Right ventricle myocardium inferior (tissue), 1 donor: Measurements from ENCODE around the gene OR2G2. TPM values are rescaled to one million over a fixed set of nuclear protein-coding genes. Genes with fewer than 3 reads are reported as not detected.
A peak's percentile ranks its signal among the peaks of the same experiment; 100 is the strongest.

Experiments used
- ATAC-seq: fragments of 200-7000 bp; cut with Tn5 transposase; one replicate; pipeline ENCODE4 v1.9.1; 2020; ENCODE audit warnings: mild to moderate bottlenecking, moderate library complexity
- DNase-seq: peaks from one replicate; pipeline ENCODE4 v3.0.0; 2021; ENCODE audit errors: missing footprints
- intact Hi-C: fragments of 100-400 bp; cut with DNase I; formaldehyde crosslinking; loops from one replicate; pipeline ENCODE4 v1.11.0; 2022
- long read RNA-seq: library from polyadenylated mRNA; unstranded; transcript quantifications from one replicate; pipeline ENCODE4 v2.0.0, GENCODE V29; 2021
- total RNA-seq: library from RNA; stranded (reverse); fragmentation: NEBNext Ultra II Directional; extraction: Animal tissue kit (Norgen Biotek cat#: 25700); gene quantifications from one replicate; pipeline ENCODE4 v1.2.1, GENCODE V29; 2021
- donor health status: DM: no; HTN: yes; CAD: no; lungs with severe emphysema.

Gene OR2G2
- total RNA-seq, result not detected
- long read RNA-seq, result 0 reads

DNA sequence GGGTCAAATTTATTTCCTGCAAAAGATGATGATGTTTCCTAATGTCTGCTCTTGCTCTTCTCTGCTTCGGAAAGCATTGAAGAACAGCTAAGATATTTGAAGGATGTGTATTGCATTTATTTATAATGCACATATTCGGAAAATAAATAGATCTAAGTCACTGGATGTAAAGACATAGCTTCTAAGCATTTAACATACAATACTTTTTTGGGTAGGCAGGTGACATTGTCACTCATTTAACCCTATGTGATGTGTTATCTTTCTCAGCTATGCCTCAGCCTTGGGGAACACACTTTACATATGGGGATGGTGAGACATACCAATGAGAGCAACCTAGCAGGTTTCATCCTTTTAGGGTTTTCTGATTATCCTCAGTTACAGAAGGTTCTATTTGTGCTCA is at the start of gene OR2G2:
Gene OR2G2 (plus strand): TSS at position 301 of the 400 bp plus-strand sequence. CDS start 0 bp downstream, at position 301.
- DNase-seq (no peak), ATAC-seq (no peak)
- intact Hi-C loops, result no loop called here

DNA sequence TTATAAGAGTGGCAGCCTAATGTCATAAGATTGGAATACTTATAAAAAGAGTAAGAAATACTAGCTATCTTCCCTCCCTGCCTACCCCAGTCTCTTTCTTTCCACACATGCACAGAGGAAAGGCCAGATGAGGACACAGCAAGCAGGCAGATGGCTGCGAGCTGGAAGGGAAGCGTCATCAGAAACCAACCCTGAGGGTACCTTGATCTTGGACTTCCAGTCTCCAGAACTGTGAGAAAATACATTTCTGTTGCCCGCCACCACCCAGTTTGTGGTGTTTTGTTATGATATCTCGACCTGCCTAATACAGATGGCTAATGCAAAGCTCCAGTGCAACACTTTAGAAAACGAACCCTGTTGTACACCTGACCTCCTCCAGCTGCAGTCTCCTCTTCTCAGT is 49.6 kb upstream of the OR2G2 start:
- DNase-seq, result no peak
- intact Hi-C loops, result no loop called here
- no peak for ATAC-seq

DNA sequence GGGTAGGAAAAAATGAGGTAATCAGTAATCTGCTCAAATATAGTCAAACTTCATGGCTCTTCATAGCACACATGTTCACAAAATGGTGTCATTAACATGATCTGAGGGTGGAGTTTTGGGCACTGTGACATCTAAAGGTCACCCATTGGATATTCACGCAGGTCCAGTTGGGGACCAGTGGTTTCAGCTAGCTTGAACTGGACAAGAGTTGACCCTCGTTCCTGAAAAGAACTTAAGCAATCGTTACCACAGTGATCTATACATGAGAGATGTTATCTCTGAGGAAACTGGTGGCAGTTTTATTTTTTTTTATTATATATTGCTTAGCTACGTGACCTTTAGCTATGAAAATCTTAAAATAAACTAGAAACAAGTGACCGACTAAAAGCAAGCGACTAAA is 48.9 kb upstream of the OR2G2 start:
- intact Hi-C loops, result no loop called here
- no peak for DNase-seq
- no peak for ATAC-seq

DNA sequence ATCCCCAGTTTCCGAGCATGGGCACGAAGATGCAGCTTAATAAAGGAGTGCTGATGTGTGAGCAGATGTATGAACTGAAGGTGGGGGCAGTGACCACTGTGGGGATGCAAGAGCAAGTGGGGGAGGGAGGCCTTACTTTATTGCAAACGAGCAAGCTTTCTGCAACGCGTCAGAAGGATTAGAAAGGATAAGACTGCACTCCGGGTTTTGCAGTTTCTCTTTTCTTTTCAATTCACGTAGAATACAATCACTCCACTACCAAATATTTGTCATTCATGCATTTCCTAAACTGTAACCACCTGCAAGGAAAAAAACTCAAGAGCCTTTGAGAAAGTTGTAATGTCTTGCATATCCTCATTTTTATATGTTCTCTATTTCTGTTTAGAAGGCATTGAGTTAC is 47.6 kb upstream of the OR2G2 start:
- DNase-seq, result no peak
- ATAC-seq, result no peak
- intact Hi-C loops, result no loop called here

GRCh38 chr1:247542811-247543210 is 45.3 kb upstream of the OR2G2 start:
- ATAC-seq, result no peak
- no peak for DNase-seq
- intact Hi-C loops, result no loop called here

- intact Hi-C loops, result no loop called here
- ATAC-seq (no peak), DNase-seq (no peak)
Measured at GRCh38 chr1:247548092-247548491, 40.1 kb upstream of the OR2G2 start.

GRCh38 chr1:247548769-247549182 is 39.4 kb upstream of the OR2G2 start, which contains the start of gene GCSAML:
Gene GCSAML, plus strand, starts transcription at chr1:247549134. Its CDS starts 58 bp downstream, at chr1:247549192.
- DNase-seq (no peak), ATAC-seq (no peak)
- intact Hi-C loops, result no loop called here

DNA sequence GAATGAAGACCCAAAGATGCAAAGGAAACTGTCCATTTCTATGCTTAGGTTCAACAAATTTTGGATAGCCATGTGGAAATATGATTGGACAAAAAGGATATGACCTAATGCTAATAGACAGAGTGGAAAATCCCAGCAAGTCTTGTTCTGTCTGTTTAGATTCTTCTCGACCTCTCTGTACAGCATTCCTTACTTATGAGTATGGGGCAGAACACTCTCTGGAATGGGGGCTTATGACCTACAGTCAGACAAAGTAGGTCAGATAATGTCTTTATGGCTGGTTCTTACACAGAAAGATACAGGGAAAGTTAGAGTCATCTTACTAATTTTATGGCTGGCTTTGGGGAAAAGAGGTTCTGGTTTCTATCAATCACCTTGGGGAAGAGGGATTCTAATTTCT is 36.4 kb upstream of the OR2G2 start:
- DNase-seq, result no peak
- ATAC-seq, result no peak
- intact Hi-C loops, result no loop called here

DNA sequence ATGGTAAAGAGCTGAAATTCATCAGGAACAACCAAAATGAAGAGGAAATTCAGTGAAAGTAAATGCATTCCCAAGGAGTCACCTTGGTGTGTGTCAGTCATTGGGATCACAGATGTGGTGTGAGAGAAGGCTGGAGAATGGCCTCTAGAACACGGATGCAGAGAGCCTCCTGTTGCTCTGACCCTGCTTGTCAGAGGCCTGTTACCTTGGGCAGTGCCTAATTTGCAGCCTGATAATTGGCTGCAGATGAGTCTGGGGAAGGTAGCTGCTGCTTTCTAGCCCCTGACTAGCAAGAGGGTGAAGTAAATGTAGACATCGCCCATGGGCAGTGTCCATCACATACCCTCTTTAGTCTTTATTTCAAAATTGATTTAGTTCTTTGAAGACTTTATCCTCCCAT is 35.9 kb upstream of the OR2G2 start:
- intact Hi-C loops, result no loop called here
- no peak for ATAC-seq
- DNase-seq, result no peak

DNA sequence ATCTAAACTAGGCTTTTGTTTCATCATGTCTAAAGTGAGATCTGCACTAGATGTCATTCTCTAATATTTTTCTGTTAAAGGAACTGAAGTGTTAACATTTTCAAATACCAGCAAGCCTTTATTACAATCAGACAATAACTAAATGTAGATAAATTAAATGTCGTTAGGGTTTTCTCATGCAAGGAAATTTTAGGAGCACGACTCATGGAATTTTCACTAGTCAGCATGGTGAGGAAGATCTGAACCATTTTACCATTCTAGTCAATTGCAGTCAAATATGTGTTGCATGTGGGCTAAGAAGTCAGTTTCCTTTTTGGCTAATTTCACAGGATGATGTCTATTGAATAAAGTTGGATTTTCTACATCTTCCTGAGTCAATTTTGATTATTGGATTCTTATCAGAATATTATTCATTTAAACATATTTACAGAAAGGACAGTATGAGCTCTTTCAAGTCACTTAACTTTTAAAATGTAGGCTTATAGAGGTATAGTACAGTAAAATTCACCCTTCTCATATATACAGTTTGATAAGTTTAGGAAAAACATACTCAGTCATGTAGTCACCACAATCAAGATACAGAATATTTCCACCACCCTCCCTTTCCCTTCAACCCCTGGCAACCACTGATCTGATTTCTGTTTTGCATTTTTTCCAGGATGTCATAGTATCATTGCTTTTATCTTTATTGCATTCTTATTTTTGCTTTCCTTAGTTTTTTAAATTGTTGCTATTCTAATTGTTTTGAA is 30.1 kb upstream of the OR2G2 start:
- DNase-seq, result no peak
- intact Hi-C loops, result no loop called here
- ATAC-seq, result no peak

DNA sequence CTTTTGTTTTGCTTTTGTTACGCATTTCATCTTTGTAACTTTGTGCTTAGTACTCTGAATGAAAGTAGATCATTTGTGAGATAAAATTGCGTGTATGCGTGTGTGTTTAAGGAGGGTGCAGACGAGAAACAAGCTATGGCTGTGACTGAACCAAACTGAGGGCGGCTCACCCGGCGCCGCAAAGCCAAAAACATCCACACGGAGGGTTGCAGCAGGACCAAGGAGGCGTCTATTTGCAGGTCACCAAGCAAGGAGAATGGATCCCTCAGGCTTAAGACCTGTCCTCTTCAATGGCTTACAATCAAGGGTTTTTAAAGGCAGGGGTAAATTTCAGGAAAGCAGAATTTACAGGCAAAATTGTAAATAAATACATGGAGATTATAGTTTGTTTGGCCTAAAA is 26.4 kb upstream of the OR2G2 start:
- intact Hi-C loops, result no loop called here
- ATAC-seq (no peak), DNase-seq (no peak)

DNA sequence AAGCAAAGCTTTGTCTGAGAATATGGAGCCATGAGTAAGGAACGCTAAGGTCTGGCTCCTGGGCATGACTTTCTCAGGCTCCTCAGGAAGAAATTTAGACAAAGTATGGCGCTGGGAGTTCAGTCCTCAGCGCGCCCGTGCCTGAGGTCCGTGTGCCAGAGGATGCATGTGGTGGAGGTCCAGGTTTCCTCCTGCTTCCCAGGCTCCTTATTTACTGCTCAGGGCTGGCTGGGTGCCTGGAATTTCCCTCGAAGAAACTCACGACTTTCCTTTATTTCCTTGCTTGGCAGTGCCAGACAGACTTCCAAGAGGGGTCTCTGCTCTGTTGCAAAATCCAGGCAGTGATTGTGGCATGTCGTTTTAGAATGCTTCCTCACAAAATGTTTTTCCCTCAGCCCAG is 26.0 kb upstream of the OR2G2 start:
- intact Hi-C loops, result no loop called here
- no peak for DNase-seq

DNA sequence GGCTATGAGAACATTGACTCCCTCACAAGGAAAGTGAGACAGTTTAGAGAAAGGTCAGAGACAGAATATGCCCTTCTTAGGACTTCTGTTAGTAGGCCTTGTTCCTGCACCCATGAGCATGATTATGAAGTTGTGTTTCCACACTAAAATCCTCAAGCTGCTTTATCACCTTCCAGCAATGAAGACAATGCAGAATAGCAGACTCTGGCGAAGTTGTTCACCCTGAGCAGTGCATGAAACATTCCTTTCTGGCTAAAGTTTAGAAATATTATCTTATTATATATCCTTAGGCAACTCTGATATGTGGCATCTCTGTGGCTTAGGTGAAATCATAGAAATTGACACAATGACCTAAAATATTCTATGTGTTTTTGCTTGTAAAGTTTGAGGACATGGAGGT is 13.9 kb upstream of the OR2G2 start:
- ATAC-seq (no peak), DNase-seq (no peak)
- intact Hi-C loops, result no loop called here

More for the DNA sequence above, 26.0 kb upstream of the OR2G2 start:
- ATAC-seq, result no peak

- ATAC-seq, result no peak
- intact Hi-C loops, result no loop called here
- no peak for DNase-seq
Measured at GRCh38 chr1:247574664-247575063, 13.5 kb upstream of the OR2G2 start.

DNA sequence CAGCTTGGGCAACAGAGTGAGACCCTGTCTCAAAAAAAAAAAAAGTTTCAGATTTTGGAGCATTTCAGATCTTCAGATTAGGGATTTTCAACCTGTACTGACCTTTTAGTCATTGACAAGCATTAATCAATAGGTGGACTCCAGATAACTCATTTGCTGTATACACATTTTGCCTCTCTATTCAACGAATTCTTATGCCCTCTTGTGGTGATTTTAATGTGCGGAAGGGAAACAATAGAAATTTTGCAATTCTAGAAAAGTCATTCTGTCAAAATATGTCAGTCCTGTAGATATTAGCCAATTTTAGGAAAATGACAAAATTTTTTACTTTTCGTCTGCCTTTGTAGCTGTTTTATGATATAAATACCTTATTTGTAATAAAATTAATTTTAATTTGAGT is 11.6 kb upstream of the OR2G2 start:
- DNase-seq (no peak), ATAC-seq (no peak)
- intact Hi-C loops, result no loop called here

DNA sequence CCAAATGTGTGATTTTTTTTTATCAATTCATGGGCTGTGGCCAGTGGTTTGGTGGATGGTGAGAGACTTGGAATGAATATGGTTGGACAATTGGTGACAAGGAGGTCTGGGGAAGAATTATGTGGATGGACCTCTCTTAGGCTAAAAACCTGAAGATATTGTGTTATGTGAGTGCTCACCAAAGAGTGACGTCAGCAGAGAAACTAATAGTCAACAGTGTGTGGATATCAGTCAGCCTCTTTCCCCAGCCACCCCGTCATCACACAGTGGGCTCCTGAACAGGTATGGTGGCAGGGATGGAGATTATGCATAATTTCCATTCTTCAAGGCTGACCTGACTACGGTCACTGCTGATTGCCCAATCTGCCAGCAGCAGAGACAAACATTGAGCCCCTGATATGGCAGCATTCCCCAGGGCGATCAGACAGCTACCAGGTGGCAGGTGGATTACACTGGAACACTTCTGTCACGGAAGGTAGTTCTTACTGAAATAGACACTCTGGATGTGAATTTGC is 9.2 kb upstream of the OR2G2 start:
- intact Hi-C loops, result no loop called here
- ATAC-seq (no peak), DNase-seq (no peak)

GRCh38 chr1:247605286-247605685 is 17.1 kb downstream of the OR2G2 start, which contains the start of gene OR2G3:
Gene OR2G3, plus strand, starts transcription at chr1:247605586. Its CDS starts 0 bp downstream, at chr1:247605586.
- intact Hi-C loops, result no loop called here
- no peak for DNase-seq
- ATAC-seq, result no peak

DNA sequence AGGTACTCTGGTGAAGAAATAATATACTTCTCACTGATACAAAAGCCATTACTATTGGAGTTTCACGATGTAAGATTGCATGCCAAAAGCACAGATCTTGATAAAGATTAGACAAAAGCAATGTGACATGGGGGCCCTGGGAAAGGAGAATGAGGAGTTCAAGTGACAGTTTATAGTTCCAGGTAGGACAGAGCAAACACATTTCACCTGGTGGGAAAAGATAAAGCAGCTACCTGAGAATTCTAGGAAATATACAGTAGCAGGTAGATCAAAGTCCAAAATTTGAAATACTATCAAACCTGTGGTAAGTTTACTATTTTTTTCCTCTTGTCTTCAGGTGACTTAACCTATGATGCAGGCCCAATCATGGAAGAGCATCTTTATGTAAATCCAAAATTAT is 25.2 kb downstream of the OR2G2 start:
- DNase-seq (no peak), ATAC-seq (no peak)
- intact Hi-C loops, result no loop called here

DNA sequence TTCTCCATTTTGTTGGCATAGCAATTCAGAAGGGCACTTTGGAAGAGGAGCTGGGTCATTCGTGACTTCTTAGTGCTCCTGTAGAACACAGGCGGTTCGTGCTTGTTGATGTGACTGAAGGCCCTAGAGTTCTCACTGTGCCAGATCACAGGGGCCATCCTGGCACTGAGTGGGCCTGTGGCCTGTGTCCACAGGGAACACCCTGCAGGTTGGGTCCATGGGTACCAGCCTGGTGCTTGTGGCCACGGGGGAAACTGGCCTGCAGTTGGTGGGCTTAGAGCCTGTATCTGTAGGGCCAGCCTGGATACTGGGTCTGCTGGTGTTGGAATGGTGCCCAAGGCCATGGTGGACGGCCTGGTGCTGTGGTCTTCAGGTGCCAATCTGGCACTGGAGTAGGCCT is 26.5 kb downstream of the OR2G2 start:
- ATAC-seq (no peak), DNase-seq (peak; percentile 50)
- intact Hi-C loops, result no loop called here

DNA sequence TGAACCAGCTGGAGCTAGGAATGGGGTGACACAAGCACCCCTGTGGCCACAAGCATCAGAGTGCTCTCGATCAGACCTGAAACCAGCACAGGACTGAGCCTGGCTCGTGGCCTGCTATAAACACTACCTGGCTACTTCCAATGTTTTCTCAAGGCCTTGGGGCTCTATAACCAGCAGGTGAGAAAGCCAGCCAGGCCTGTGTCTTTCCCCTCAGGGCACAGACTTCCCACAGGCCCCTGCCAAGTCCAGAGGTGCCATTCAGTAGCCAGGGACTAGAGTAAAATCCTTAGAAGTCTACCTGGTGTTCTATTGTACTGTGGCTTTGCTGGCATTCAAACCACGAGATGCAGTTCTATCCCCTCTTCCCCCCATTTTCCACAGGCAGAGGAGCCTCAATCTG is 39.8 kb downstream of the OR2G2 start:
- intact Hi-C loops, result no loop called here
- DNase-seq, result no peak
- ATAC-seq, result no peak

DNA sequence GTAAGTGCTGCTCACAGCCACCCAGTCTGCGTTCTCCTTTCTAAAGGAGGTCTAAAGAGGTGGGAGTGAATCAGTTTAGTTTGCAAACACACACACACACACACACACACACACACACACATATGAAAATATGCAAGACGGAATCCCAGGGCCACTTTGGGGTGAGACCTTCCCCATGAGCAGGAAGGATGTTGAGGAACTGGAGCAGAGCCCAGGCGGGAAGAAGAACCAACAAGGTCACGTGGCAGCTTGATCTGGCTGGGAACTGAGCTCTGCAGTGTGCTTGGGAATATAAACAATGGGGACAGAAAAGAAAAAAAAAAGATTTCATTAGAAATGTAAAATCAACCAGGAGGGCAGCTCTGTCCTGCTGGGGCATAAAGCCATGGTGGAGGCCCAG is 49.9 kb downstream of the OR2G2 start:
- ATAC-seq (no peak), DNase-seq (no peak)
- intact Hi-C loops, result no loop called here
